DOHH2 (cell line): ENCODE results near the gene UPF2.
"Not testable (repeated sequence)": the region's sequence is repeated elsewhere in the genome, so short reads cannot be mapped to it uniquely, and the experiment has no call there.

Experiments
- EZH2phosphoT487 ChIP-seq: fragments of 200-600 bp; sonication (generic); IDR thresholded peaks from 2 replicates; pipeline ENCODE4 v1.6.1; 2017; ENCODE audit warnings: borderline replicate concordance, mild to moderate bottlenecking, antibody characterized with exemption, low read length, moderate library complexity, mixed read lengths
- TF ChIP-seq, protein P1 (sequence below): fragments of 200-600 bp; sonication (generic); IDR thresholded peaks from one replicate; pipeline ENCODE4 v1.5.1; 2014; ENCODE audit warnings: antibody characterized with exemption, mild to moderate bottlenecking, low read depth, low read length; ENCODE audit not compliant: poor library complexity, severe bottlenecking

DNA sequence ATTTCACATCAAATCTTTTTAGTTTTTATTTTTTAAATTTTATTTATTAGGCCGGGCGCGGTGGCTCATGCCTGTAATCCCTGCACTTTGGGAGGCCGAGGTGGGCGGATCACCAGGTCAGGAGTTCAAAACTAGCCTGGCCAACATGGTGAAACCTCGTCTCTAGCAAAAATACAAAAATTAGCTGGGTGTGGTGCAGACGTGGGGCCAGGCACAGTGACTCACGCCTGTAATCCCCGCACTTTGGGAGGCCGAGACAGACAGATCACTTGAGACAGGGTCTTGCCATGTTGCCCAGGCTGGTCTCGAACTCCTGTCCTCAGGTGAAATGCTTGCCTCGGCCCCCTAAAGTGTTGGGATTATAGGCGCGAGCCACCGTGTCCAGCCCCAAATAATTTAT lies 28.8 kb upstream of the UPF2 start:
- TF ChIP-seq, protein P1, sequence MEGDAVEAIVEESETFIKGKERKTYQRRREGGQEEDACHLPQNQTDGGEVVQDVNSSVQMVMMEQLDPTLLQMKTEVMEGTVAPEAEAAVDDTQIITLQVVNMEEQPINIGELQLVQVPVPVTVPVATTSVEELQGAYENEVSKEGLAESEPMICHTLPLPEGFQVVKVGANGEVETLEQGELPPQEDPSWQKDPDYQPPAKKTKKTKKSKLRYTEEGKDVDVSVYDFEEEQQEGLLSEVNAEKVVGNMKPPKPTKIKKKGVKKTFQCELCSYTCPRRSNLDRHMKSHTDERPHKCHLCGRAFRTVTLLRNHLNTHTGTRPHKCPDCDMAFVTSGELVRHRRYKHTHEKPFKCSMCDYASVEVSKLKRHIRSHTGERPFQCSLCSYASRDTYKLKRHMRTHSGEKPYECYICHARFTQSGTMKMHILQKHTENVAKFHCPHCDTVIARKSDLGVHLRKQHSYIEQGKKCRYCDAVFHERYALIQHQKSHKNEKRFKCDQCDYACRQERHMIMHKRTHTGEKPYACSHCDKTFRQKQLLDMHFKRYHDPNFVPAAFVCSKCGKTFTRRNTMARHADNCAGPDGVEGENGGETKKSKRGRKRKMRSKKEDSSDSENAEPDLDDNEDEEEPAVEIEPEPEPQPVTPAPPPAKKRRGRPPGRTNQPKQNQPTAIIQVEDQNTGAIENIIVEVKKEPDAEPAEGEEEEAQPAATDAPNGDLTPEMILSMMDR, result not testable (repeated sequence)
- not testable (repeated sequence) for TF ChIP-seq EZH2phosphoT487
